Fibroblast of villous mesenchyme (primary cell): ENCODE measurements around the gene MEX3D. TPM values are rescaled to one million over a fixed set of nuclear protein-coding genes. Genes with fewer than 3 reads are reported as not detected.

ENCODE experiments used
- DNase-seq: peaks from one replicate; pipeline ENCODE4 v3.0.0-alpha.2; 2010; ENCODE audit warnings: low read depth
- H3K4me3 ChIP-seq: 2 replicates; pipeline ENCODE4 v1.5.1; 2011; ENCODE audit warnings: low read depth, mild to moderate bottlenecking, low read length
- CTCF ChIP-seq: IDR thresholded peaks from 2 replicates; pipeline ENCODE4 v1.5.1; 2012; ENCODE audit warnings: low read depth, mild to moderate bottlenecking, low read length; ENCODE audit not compliant: insufficient read depth
- total RNA-seq: library from RNA; depleted of rRNA; stranded (reverse); fragments of >200 nt; gene quantifications from 2 replicates; pipeline ENCODE4 v1.2.3, GENCODE V29; 2012

Gene MEX3D
- total RNA-seq, 1 donor: 33.7 TPM

GRCh38 chr19:1612114-1613086 is 44.3 kb upstream of the MEX3D start:
- no peak for DNase-seq
- TF ChIP-seq CTCF: no peak
- H3K4me3 ChIP-seq: no peak overlapping the region

GRCh38 chr19:1611353-1611752 is 43.2 kb upstream of the MEX3D start:
- H3K4me3 ChIP-seq: no peak overlapping the region
- TF ChIP-seq CTCF: no peak
- no peak for DNase-seq

GRCh38 chr19:1610579-1610978 is 42.5 kb upstream of the MEX3D start:
- H3K4me3 ChIP-seq: no peak overlapping the region
- DNase-seq: no peak
- TF ChIP-seq CTCF: no peak

GRCh38 chr19:1609680-1610474 is 41.8 kb upstream of the MEX3D start:
- TF ChIP-seq CTCF: no peak
- no peak for DNase-seq
- no peak overlapping the region for H3K4me3 ChIP-seq

GRCh38 chr19:1609103-1609396 is 40.9 kb upstream of the MEX3D start:
- H3K4me3 ChIP-seq: no peak overlapping the region
- TF ChIP-seq CTCF: no peak
- DNase-seq: no peak

- DNase-seq: no peak
- TF ChIP-seq CTCF: no peak
- no peak overlapping the region for H3K4me3 ChIP-seq
Measured at GRCh38 chr19:1608359-1609102, 40.4 kb upstream of the MEX3D start.
